GM19467 (cell line): ENCODE results near the gene TNIP1.

Experiments used
- ATAC-seq: cut with Tn5 transposase; IDR thresholded peaks from one replicate; pipeline ENCODE4 v1.9.1; 2021; ENCODE audit warnings: mild to moderate bottlenecking, moderate library complexity; ENCODE audit not compliant: unreplicated experiment

The TNIP1 gene

DNA sequence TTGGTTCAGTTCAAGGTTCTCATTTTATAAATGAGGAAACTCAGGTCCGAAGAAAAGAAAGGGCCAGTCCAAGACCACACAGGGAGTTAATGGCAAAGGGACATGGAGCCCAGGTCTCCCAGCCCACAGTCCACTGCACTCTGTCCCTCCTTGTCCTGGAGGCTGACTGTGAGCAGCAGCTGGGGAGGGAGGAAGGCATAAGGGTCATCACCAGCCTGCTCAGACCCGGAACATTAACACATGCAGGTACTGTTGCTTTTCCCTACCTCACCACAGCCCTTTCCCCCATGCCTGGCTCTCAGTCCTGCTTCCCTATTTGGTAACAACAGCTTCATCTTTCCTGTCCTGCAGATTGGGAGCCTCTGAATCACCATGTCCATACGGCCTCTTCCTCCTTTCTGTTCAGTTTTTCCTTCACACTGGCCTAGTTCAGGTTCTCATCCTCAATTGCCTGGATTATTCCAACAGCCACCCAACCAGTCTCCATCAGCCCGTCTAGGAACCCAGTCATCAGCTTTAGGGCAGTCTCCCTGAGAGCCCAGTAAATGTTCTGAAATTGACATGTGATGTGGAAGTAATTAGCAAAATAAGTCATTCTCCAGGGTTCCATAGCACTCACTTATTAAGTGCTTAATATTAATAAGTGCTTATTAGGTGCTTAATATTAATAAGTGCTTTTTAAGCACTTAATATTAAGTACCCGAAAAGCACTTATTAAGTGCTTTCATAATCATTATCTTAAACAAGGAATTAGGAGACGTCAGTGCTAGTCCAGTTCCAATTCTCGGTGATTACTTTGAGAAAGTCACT, 56.2 kb downstream of the TNIP1 start:
- no peak for ATAC-seq

DNA sequence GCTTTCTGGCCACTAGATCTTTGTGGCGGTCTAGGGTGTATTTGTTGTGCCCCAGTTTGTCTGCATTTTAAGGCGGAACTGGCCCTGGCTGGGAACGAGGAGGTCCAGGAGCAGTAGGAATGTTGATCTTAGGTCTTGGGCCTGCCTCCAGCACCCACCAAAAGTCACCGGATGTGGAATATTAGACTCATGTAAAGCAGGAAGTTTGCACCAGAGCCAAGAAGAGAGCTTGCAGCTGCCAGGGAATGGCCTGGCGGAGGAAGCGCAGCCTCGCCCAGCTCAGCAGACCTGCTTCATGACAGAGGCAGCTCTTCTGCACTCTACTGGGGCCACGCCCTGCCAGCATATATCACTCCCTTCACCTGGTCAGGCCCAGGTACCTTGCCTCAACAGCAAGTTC, 57.2 kb downstream of the TNIP1 start:
- ATAC-seq = no peak

DNA sequence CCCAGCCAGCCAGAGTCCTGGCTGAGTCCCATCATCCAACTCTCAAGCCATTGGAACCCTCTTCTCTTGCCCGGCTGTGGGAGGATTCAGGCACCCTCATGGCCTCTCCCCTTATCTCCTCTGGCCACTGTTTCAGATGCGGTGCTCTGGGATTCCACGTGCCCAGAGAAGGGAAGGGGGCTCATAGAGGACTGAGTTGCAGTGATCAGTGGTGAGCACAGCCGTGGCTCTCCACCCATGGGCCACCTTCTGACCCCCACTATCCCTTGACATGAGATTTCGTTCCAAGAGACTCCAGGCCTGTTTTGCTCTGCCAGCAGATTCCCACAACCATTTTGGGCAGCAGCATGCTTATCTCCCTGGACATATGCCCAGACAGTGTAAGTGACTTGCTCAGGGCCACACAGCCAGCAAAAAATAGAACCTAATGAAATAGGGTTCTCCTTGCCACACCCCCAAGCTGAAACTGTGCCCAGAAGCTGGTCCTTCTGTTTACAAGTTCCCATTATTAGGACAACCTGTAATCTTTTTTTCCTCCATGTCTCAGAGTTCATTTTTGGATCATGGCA, 57.7 kb downstream of the TNIP1 start:
- no peak for ATAC-seq

DNA sequence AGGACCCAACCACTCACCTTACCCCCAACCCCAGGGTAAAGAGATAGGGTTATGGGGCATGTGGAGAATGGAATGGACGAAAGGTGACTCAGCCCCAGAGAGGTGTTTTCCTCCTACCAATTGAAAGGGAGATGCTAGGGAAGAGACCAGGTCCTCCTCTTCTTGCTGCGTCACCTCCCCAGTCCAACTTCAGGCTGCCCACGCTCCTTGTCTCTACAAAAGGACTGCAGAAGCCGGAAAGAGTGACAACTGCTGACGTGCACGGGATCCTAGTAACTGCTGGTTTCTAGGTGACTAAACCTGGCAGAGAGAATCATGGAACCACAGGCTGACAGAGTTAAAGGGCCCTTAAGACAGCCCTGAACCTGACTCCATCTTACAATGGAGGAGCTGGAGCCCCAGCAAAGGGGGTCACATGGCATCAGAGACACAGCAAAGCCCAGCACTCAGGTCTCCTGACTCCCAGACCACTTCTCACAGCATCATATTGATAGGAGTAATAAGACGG, 58.3 kb downstream of the TNIP1 start:
- no peak for ATAC-seq

DNA sequence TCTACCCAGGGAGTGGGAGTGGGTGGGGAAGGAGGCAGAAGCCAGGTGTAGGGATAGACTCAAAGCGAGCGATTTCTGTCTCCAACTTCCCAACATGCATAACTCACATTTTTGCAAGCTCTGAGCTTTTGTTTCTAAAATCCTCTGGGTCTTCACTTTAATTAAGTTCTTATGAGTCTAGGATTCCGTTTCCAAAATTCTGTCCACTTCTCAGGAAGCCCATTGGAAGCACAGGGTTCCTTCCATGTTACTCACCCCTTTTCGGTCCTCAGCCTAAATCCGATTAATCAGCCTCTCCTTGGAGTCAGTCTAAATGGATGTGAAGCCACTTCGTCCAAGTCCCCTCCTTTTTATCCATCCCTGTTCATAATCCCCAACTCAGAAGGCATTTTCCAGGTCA, 59.1 kb downstream of the TNIP1 start:
- ATAC-seq = no peak

DNA sequence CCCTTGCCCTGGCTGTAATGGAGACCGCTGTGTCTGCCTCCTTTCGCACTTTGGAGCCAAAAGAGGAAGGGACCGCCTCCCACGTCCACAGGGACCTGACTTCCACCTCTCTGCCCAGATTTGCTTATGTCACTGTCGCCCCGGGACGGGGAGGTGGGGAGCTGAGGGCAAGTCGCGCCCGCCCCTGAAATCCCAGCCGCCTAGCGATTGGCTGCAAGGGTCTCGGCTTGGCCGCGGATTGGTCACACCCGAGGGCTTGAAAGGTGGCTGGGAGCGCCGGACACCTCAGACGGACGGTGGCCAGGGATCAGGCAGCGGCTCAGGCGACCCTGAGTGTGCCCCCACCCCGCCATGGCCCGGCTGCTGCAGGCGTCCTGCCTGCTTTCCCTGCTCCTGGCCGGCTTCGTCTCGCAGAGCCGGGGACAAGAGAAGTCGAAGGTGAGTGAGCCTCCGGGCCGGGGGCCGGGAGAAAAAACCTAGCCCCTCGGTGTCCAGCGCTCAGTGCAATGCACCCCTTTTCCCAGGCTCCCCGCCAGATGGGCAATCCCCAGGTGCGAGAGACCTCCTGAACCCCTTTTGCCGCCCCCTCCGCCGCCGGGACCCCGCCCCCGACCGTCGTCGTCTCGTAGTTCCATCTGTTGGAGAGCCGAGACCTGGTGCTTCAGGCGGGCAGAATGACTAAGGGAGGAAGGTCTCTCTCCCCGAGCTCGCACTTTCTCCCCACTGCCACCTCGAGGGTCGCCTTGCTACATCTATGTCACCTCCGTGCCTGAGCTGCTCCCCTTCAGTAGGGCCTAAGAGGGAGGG, 60.3 kb downstream of the TNIP1 start, which contains the start of gene GPX3:
TSS of gene GPX3 (plus strand) at position 288 of the 807 bp plus-strand sequence. CDS start at position 352, 64 bp downstream.
- peak; percentile 73 for ATAC-seq

DNA sequence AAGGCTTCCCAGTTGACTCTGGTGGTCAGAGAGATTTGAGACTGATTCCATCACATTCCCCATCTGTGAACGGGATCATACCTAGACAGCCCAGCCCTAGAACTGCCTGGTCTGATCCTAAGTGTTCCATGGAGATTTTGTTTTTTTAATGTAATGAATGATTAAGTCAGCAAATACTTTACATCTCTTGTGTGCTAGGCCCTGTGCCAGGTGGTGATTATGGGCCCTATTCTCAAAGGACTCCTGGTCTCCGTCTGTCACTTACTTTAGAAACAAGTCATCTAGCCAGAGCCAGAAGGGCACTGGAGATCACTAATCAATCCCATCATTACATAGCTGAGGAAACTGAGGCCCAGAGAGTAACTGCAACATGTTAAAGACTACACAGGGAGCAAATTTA, 61.5 kb downstream of the TNIP1 start:
- no peak for ATAC-seq

DNA sequence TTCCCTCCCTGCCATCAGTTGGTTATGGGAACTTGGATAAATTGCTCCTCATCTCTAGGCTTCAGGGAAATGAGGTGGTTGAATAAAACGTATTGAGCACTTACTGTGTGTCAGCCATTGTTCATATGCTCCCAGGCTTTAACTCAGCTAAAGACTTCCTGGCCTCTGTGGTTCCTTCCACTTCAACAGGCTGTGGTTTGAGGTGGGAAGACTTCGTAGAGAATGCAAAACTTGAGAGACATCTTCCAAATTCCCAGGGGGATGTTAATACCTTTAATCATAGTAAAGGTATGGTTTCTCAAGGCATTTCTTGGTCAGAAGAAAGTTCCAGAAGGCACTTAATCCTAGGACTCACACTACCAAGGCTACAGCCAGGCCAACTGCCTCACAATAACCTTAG, 62.0 kb downstream of the TNIP1 start:
- ATAC-seq = no peak

DNA sequence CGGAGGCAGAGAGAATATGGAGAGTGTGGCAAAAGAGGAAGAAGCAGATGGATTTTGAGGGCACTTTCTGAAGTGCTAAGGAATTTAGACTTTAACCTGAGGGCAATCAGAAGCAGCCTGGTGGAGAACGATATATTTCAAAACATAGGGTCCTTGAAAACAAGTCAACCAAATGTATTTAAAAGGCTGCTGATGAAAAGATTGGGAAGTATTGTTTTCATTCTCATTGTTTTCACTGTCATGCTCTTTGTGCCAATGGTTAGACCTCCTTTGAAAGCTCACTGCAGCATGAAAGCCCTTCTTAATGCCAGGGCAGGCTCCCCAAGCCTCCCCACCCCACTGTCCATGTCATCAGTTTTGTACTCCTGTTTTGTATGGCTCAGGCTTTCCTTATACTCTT, 62.9 kb downstream of the TNIP1 start:
- ATAC-seq = no peak

DNA sequence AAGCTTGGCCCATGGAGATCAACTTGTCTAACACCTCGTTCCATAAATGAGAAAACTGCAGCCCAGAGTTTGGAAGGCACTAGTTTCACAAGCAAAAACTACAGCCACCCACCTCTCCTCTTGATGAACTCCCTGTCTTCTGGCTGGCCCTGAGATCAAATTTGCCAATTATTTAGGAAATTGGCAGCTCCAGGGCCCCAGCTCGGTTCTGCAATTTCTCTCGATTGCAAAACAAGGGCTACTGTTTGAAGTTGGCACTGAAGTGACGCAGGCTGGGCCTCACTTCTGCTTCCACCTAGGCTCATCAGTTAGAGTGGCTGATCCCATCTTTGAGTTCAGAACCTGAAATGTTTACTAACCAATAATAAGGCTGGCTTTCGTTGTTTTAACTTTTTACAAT, 64.1 kb downstream of the TNIP1 start:
- no peak for ATAC-seq

DNA sequence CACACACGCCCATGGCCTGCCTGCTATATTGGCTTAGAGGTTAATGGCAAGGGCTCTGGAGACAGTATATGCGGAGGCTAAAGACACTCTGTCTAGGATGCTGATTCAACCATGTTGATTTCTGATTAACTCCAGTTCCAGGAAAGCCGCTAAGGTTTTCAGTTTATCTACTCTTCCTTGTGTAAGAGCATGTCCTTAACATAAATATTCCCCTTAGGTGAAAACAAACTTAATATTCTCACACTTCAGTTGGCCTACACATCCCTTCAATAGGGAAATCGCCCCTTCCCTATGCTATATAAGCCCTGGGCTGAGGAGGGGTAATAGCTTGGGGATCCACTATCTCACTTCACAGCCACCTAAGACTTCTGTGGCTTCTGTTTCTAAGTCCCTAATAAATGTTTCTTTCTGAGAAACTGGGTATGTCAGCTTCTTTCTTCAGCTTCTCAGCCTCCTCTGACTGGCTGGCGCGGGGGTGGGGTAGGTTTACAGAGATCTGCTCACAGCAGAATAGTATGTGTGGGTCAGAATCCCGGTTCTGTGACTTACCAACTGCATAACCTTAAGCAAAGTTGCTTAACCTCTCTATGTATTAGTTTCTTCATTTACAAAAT, 64.8 kb downstream of the TNIP1 start:
- ATAC-seq = no peak

DNA sequence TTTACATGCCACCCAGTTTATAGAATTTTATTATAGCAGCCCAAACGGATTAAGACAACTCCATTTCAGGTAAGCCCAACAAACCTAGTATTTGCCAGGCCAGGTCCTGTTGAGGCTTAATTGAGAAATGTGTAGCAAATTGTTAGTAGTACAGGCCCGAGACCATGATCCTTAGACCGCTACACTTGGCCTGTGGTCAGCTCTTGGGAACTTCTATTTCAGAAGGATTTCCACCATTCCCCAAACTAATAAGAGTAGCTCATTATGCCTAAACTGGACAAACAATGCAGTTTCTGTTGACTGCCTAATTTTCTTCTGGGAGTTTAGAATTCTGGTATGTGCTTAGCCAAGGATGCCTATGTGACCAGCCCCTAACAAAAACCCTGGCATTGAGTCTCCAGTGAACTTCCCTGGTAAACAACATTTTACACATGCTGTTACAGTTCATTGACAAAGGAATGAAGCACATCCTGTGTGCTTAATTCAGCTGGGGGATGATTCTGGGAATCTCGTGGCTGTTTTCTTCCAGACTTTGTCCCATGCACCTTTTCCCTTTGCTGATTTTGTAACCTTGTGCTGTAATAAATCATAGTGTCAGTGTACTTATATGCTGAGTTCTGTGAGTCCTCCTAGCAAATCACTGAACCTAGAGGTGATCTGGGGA, 66.0 kb downstream of the TNIP1 start:
- no peak for ATAC-seq

DNA sequence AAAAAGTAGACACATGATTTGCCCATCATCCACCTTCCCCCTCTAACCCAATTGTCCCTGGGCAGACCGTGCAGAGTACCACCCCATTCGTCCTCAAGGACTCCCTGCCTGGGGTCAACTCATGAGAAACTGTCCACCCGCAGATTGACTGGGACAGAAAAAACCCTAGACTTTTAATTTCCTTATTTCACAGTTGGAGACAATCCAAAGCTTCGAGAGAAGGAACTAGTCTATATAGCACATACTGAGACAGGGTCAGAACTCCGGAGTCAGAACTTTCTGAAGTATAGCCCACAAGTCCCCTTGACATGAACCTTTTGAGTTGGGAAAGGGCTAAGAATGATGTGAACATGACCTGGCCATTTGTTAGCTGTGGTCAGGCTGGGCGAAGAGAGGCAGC, 68.0 kb downstream of the TNIP1 start:
- ATAC-seq = no peak

DNA sequence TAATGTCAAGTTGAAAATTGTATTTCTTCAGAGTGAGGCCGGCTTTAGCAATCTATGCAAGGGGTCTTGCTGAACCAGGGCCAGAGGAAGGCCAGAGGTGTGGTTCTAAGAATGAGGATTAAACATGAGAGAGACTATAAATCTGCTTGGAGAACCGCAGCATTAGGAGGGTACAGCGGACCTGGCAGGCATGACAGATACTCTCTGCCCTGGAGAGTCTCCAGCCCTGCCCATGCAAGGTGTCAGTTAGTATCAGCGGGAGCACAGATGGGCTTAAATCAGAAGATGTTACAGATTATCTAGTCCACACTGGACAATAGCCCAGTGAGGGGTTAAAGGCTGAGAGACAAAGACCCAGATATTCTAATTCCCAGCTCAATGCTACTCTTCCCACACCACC, 71.9 kb downstream of the TNIP1 start:
- ATAC-seq = no peak

DNA sequence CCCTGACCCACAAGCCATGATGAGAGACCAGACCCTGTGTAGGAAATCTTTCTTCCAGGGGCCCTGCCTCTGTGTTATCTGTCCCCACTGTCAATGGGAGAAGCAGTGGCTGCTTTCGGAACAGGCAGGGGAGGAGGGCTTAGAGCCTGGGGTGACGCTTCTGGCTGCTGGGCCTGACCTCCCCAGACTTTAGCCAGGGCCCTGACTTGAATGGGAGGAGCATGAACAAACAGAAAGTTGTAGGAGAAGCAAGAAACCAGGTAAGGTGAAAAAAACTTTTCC, 72.7 kb downstream of the TNIP1 start:
- ATAC-seq = no peak

DNA sequence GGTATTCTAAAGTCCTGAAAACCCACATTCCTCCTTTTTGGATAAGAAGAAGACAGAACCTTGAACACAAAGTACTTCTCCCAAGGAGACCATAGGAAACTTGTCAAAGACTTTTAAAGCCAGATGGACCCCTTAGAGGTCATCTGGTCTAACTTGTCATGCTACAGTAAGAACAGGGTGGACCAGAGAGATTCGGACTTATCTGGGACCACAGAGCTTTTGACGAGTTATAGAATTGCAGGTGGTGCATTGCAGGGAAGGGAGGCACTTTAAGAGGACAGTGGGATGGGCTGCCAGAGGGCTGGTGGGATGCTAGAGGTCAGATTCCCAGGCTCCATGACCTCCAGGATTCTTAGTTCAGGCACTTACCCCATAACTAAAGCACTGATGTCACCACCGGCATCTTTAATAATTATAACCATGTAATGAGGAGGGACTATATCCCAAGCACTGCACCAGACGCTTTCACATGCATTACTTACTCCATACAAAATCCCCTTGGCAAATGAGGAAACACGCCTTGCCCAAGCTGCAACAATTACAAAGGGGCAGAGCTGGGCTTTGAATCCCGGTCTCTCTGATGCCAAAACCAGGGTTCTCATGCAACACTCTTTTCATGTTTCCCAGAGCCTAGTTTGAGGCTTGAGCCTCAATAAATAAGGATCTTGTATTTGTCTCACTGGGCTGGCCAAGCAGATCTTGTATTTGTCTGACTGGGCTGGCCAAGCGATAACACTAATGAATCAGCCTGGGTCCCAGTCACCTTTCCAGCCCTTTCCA, 73.2 kb downstream of the TNIP1 start:
- ATAC-seq = no peak

DNA sequence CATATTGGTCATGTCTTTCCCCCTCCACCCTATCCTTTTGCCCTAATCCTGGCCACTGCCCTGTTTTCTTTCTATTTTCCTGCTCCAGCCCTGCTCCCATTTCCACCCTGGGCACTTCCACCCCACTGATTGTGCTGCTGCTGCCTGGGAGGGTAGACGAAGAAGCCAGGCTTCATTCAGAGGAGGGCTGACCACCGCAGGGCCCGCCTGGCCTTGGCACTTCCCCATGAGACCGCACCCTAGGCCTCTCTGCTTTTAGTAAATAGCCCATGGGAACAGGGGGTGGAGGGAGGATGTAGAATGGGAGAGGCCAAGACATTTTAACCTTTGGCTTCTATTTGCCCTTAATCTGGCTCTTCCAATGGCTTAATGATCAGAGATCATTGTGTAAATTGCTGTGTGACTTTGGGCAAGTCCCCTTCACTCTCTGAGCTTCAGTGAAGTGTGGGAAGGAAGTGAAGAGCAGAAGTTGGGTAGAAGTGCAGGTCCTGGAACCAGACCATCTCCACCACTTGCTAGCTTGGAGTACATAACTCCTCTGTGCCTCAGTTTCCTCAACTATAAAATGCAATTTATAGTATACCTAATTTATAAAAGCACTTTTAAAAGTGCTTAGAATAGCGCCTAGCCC, 74.0 kb downstream of the TNIP1 start:
- no peak for ATAC-seq

DNA sequence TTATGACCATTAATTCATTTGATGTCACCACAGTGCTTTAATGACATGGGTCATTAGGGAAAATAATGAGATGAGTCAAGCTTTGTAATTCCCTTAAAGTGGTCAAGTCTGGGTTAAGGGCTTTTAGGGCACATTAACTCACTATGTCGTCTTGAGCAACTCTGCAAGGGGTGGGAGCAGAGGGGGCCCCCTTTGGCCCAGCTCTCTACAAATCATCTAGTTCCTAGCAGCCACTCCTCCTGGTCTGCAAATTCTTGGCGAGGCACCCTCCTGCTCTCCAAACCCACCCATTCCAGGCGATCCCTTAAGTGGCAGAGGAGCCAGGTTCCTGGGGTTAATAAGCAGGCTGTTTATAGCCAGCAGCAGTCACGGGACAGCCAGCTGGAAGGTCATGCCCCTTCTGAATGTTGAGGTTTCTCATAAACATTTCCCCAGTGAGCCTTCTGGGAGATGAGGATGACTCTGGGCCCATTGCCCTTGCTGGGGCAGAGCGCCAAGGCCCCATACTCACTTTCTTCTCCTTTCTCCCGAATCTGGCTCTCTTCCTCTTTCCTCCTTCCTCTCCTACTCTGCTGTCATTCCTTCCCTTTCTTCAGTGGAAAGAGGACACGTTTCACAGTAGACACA, 74.8 kb downstream of the TNIP1 start:
- ATAC-seq = no peak
